HCT116 (cell line): ENCODE data around the gene ROCK2. TPM values are rescaled to one million over a fixed set of nuclear protein-coding genes. Genes with fewer than 3 reads are reported as not detected.

Experiments used
- ATAC-seq: fragments of 200-7000 bp; cut with Tn5 transposase; 2 replicates; pipeline ENCODE4 v1.9.1; 2020; ENCODE audit warnings: mild to moderate bottlenecking, moderate library complexity
- BruUV-seq: library from RNA; stranded (reverse); fragments of 400-500 nt; replicated peaks from 2 replicates; lab custom pipeline; 2021; lab: Mats Ljungman, UMichigan
- CTCF ChIA-PET: fragments of 300-600 bp; sonication (Branson Sonifier 250); formaldehyde crosslinking; loops from one replicate; lab custom pipeline; 2021; ENCODE audit warnings: antibody characterized with exemption; lab: Charles Lee
- POLR2A ChIA-PET: fragments of 300-600, 350-600 bp; sonication (Branson Sonifier 250); formaldehyde crosslinking; loops from one replicate; lab custom pipeline; 2021; ENCODE audit warnings: antibody characterized with exemption; lab: Charles Lee
- RAD21 ChIA-PET, 2 experiments: fragments of 300-600 bp; sonication (Branson Sonifier 250); formaldehyde crosslinking; loops; one replicate each; lab custom pipeline; 2023; ENCODE audit warnings: low total read pairs in 2 of 2; ENCODE audit not compliant: uncharacterized antibody in 2 of 2, unreplicated experiment in 2 of 2, low non-redundant PET in 1 of 2; lab: Charles Lee
- DNase-seq: peaks from one replicate; pipeline ENCODE4 v3.0.0-alpha.2; 2010; ENCODE audit warnings: low read depth, low spot score
- H2AFZ ChIP-seq: fragments of 200-600 bp; shearing (Covaris generic), sonication (generic); 2 replicates; pipeline ENCODE4 v1.6.1; 2017; ENCODE audit warnings: low read depth, mixed run types, mixed read lengths, antibody characterized with exemption, low read length; ENCODE audit not compliant: poor library complexity, severe bottlenecking
- H3K27ac ChIP-seq: 2 replicates; pipeline ENCODE4 v1.5.1; 2012; ENCODE audit warnings: low read depth, low read length
- H3K27me3 ChIP-seq: fragments of 200-600 bp; sonication (generic); 2 replicates; pipeline ENCODE4 v1.6.1; 2016; ENCODE audit warnings: mixed run types, low read length, mixed read lengths; ENCODE audit not compliant: insufficient read depth
- H3K36me3 ChIP-seq, 2 experiments: fragments of 200-500 bp in 1 of 2; fragments of 200-600 bp in 1 of 2; sonication (Bioruptor generic) in 1 of 2; sonication (generic) in 1 of 2; 2 replicates each; pipeline versions ENCODE4 v1.5.1 to v1.6.1; 2014 to 2016; ENCODE audit warnings: low read length in 2 of 2, inconsistent platforms in 1 of 2, mixed read lengths in 1 of 2, mixed run types in 1 of 2; ENCODE audit not compliant: insufficient read depth in 2 of 2, control insufficient read depth in 1 of 2
- H3K4me1 ChIP-seq, 2 experiments: fragments of 200-600 bp in 1 of 2; sonication (generic) in 1 of 2; 2 replicates each; pipeline versions ENCODE4 v1.5.1 to v1.6.1; 2012 to 2017; ENCODE audit warnings: low read length in 2 of 2, inconsistent platforms in 1 of 2, mild to moderate bottlenecking in 1 of 2, mixed read lengths in 1 of 2, mixed run types in 1 of 2, moderate library complexity in 1 of 2; ENCODE audit not compliant: insufficient read depth in 2 of 2, control insufficient read depth in 1 of 2
- H3K4me2 ChIP-seq: fragments of 200-600 bp; sonication (generic); 2 replicates; pipeline ENCODE4 v1.6.1; 2017; ENCODE audit warnings: mixed run types, low read length, mixed read lengths
- H3K4me3 ChIP-seq, 2 experiments: fragments of 200-600 bp in 1 of 2; sonication (generic) in 1 of 2; replicated peaks in 1 of 2; 2 replicates each; pipeline ENCODE4 v1.5.1; 2011 to 2016; ENCODE audit warnings: low read length in 2 of 2, control low read depth in 1 of 2, low read depth in 1 of 2, mild to moderate bottlenecking in 1 of 2, mixed read lengths in 1 of 2, mixed run types in 1 of 2
- H3K79me2 ChIP-seq: fragments of 200-600 bp; sonication (generic); 2 replicates; pipeline ENCODE4 v1.6.1; 2017; ENCODE audit warnings: mild to moderate bottlenecking, mixed run types, low read length, moderate library complexity, mixed read lengths; ENCODE audit not compliant: insufficient read depth
- H3K9ac ChIP-seq: fragments of 200-600 bp; sonication (generic); 2 replicates; pipeline ENCODE4 v1.6.1; 2016; ENCODE audit warnings: low read length, mixed read lengths
- H3K9me2 ChIP-seq: fragments of 200-600 bp; sonication (generic), shearing (Covaris generic); 2 replicates; pipeline ENCODE4 v1.6.1; 2017; ENCODE audit warnings: mixed run types, mild to moderate bottlenecking, moderate library complexity; ENCODE audit not compliant: insufficient read depth
- H3K9me3 ChIP-seq, 2 experiments: fragments of 200-500 bp in 1 of 2; fragments of 200-600 bp in 1 of 2; sonication (Bioruptor generic) in 1 of 2; sonication (generic) in 1 of 2; 2 replicates each; pipeline ENCODE4 v1.6.1; 2014 to 2017; ENCODE audit warnings: low read length in 2 of 2, mixed read lengths in 2 of 2, inconsistent platforms in 1 of 2, low read depth in 1 of 2, mild to moderate bottlenecking in 1 of 2, mixed run types in 1 of 2, moderate library complexity in 1 of 2; ENCODE audit not compliant: control insufficient read depth in 1 of 2, insufficient read depth in 1 of 2
- H4K20me1 ChIP-seq: fragments of 200-600 bp; sonication (generic), shearing (Covaris generic); 2 replicates; pipeline ENCODE4 v1.6.1; 2017; ENCODE audit warnings: mixed run types, mild to moderate bottlenecking, moderate library complexity; ENCODE audit not compliant: insufficient read depth
- CBX3 ChIP-seq: IDR thresholded peaks from 2 replicates; pipeline ENCODE4 v1.6.1; 2012; ENCODE audit warnings: low read depth
- CEBPB ChIP-seq: IDR thresholded peaks from 2 replicates; pipeline ENCODE4 v1.6.1; 2012; ENCODE audit warnings: low read depth
- EGR1 ChIP-seq: IDR thresholded peaks from 2 replicates; pipeline ENCODE4 v1.6.1; 2012; ENCODE audit warnings: low read depth
- EZH2phosphoT487 ChIP-seq: fragments of 200-600 bp; IDR thresholded peaks from 2 replicates; pipeline ENCODE4 v1.6.1; 2018; ENCODE audit warnings: antibody characterized with exemption, borderline replicate concordance
- FOSL1 ChIP-seq: IDR thresholded peaks from 2 replicates; pipeline ENCODE4 v1.6.1; 2012; ENCODE audit warnings: low read depth
- JUND ChIP-seq: IDR thresholded peaks from 2 replicates; pipeline ENCODE4 v1.6.1; 2012
- POLR2A ChIP-seq: IDR thresholded peaks from 2 replicates; pipeline ENCODE4 v1.7.0; 2011; ENCODE audit warnings: borderline replicate concordance; ENCODE audit not compliant: insufficient read depth, insufficient read length; ENCODE audit errors: extremely low read depth
- POLR2AphosphoS5 ChIP-seq: IDR thresholded peaks from 2 replicates; pipeline ENCODE4 v1.6.1; 2011; ENCODE audit warnings: mild to moderate bottlenecking, low read depth, low read length, moderate library complexity
- RAD21 ChIP-seq: IDR thresholded peaks from 2 replicates; pipeline ENCODE4 v1.6.1; 2012; ENCODE audit warnings: low read depth, mild to moderate bottlenecking
- SIN3A ChIP-seq: IDR thresholded peaks from 2 replicates; pipeline ENCODE4 v1.6.1; 2012; ENCODE audit warnings: low read depth
- SP1 ChIP-seq: IDR thresholded peaks from 2 replicates; pipeline ENCODE4 v1.6.1; 2012; ENCODE audit warnings: low read depth
- SRF ChIP-seq: IDR thresholded peaks from 2 replicates; pipeline ENCODE4 v1.6.1; 2012; ENCODE audit warnings: low read depth
- YY1 ChIP-seq: IDR thresholded peaks from 2 replicates; pipeline ENCODE4 v1.6.1; 2011; ENCODE audit warnings: low read length, low read depth, moderate library complexity, mild to moderate bottlenecking; ENCODE audit not compliant: insufficient replicate concordance; ENCODE audit errors: extremely low read depth
- intact Hi-C: fragments of 100-400 bp; cut with micrococcal nuclease; formaldehyde crosslinking; loops from 2 replicates; pipeline ENCODE4 v1.10.0; 2022
- total RNA-seq: library from RNA; stranded (reverse); gene quantifications from one replicate; pipeline ENCODE4 v1.2.1, GENCODE V29; 2021; ENCODE audit not compliant: unreplicated experiment
- TF ChIP-seq, protein P1 (sequence below): IDR thresholded peaks from 2 replicates; pipeline ENCODE4 v1.6.1; 2012
- TF ChIP-seq, protein P2 (sequence below): IDR thresholded peaks from 2 replicates; pipeline ENCODE4 v1.6.1; 2012
- TF ChIP-seq, protein P3 (sequence below): IDR thresholded peaks from 2 replicates; pipeline ENCODE4 v1.6.1; 2012; ENCODE audit warnings: low read depth

ROCK2 gene
- total RNA-seq, 1 experiment from 2014 or later = 48.0 TPM

DNA sequence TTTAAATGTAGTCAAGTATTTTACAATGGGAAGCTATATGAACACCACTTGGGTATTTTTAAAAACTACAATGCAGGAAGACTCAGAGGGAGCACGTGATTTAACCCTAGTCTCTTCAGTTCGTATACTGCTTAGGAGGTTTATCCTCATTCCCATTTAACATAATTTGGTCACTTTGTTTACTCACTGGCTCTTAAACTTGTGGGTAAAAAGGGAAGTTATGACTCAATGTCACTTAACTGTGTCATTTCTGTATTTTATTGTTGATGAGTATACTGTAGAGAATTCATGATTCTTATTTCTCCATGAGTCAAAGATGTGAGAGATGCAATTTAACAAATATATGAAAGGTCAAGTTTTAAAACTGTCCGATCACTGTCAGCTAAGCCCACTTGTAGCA is 141.0 kb downstream of the ROCK2 start:
- no peak overlapping the region for H2AFZ ChIP-seq
- H3K4me2 ChIP-seq = peak overlapping the region; percentile 44
- H3K4me1 ChIP-seq = peaks cover 13 to 22% of the 10 kb centered on the region in 2 experiments; a peak in 3 of 4 replicates
- H3K27me3 ChIP-seq = no peaks in the 10 kb centered on the region
- H3K9me3 ChIP-seq = no peaks in the 10 kb centered on the region
- H3K27ac ChIP-seq = peak overlapping the region; percentile 40; the same call in 1 of the 2 replicates
- ChIA-PET RAD21 (no interaction called here), CTCF (interaction anchor here (1.0 kb wide), 1 partner anchor 12 kb away, joined by 3 read pairs; no protein-coding TSS in a partner anchor)
- H3K4me3 ChIP-seq = no peak overlapping the region; a peak in 1 of 4 replicates
- peak overlapping the region; percentile 15; the same call in 1 of the 2 replicates for H3K9ac ChIP-seq
- no peaks in the 10 kb centered on the region for H4K20me1 ChIP-seq
- intact Hi-C loops = no loop called here
- DNase-seq = peak; percentile 65
- peaks cover 4 to 15% of the 10 kb centered on the region in 2 experiments; a peak in 3 of 4 replicates for H3K36me3 ChIP-seq
- H3K79me2 ChIP-seq = no peaks in the 10 kb centered on the region
- BruUV-seq = no TSS peak
- ATAC-seq = peak; percentile 82
- no peaks in the 10 kb centered on the region for H3K9me2 ChIP-seq
- TF ChIP-seq EZH2phosphoT487 (no peak), SP1 (peak; percentile 90), EGR1 (peak; percentile 31; the same call in 1 of the 2 replicates), CBX3 (peak; percentile 89), FOSL1 (peak; percentile 98), POLR2A (no peak), SRF (peak; percentile 75; the same call in 1 of the 2 replicates), CEBPB (peak; percentile 76; the same call in 1 of the 2 replicates), YY1 (no peak), JUND (peak; percentile 97), POLR2AphosphoS5 (no peak), RAD21 (0 out of 2 replicates have a peak, but pooled peaks have one; percentile 6), SIN3A (0 out of 2 replicates have a peak, but pooled peaks have one; percentile 64)
- TF ChIP-seq, protein P1, sequence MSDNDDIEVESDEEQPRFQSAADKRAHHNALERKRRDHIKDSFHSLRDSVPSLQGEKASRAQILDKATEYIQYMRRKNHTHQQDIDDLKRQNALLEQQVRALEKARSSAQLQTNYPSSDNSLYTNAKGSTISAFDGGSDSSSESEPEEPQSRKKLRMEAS = peak; percentile 41; the same call in 1 of the 2 replicates
- TF ChIP-seq, protein P2, sequence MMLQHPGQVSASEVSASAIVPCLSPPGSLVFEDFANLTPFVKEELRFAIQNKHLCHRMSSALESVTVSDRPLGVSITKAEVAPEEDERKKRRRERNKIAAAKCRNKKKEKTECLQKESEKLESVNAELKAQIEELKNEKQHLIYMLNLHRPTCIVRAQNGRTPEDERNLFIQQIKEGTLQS = peak; percentile 20; the same call in 1 of the 2 replicates
- TF ChIP-seq, protein P3, sequence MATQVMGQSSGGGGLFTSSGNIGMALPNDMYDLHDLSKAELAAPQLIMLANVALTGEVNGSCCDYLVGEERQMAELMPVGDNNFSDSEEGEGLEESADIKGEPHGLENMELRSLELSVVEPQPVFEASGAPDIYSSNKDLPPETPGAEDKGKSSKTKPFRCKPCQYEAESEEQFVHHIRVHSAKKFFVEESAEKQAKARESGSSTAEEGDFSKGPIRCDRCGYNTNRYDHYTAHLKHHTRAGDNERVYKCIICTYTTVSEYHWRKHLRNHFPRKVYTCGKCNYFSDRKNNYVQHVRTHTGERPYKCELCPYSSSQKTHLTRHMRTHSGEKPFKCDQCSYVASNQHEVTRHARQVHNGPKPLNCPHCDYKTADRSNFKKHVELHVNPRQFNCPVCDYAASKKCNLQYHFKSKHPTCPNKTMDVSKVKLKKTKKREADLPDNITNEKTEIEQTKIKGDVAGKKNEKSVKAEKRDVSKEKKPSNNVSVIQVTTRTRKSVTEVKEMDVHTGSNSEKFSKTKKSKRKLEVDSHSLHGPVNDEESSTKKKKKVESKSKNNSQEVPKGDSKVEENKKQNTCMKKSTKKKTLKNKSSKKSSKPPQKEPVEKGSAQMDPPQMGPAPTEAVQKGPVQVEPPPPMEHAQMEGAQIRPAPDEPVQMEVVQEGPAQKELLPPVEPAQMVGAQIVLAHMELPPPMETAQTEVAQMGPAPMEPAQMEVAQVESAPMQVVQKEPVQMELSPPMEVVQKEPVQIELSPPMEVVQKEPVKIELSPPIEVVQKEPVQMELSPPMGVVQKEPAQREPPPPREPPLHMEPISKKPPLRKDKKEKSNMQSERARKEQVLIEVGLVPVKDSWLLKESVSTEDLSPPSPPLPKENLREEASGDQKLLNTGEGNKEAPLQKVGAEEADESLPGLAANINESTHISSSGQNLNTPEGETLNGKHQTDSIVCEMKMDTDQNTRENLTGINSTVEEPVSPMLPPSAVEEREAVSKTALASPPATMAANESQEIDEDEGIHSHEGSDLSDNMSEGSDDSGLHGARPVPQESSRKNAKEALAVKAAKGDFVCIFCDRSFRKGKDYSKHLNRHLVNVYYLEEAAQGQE = no peak
- TF ChIP-seq, all 23 proteins: peak for 11
- POLR2A ChIA-PET = no interaction called here
